Right atrium auricular region (tissue), 2 donors: ENCODE measurements around the gene RREB1. TPM values are rescaled to one million over a fixed set of nuclear protein-coding genes. Genes with fewer than 3 reads are reported as not detected.
A peak's percentile ranks its signal among the peaks of the same experiment; 100 is the strongest.

ENCODE experiments used
- DNase-seq: peaks from one replicate; pipeline ENCODE4 v3.0.0-alpha.2; 2019; ENCODE audit warnings: low spot score
- H3K27ac ChIP-seq, 2 donors: fragments of 200-600 bp; sonication (generic); 1 replicate in 1 of 2; 2 replicates in 1 of 2; pipeline ENCODE4 v1.5.1; 2016 to 2019
- H3K27me3 ChIP-seq, 2 donors: fragments of 200-600 bp; sonication (generic); one replicate each; pipeline versions ENCODE4 v1.5.1 to v1.6.0; 2017 to 2019
- H3K36me3 ChIP-seq: fragments of 200-600 bp; sonication (generic); one replicate; pipeline ENCODE4 v1.5.1; 2016
- H3K4me1 ChIP-seq, 2 donors: fragments of 200-600 bp; sonication (generic); one replicate each; pipeline versions ENCODE4 v1.5.1 to v1.6.0; 2017 to 2019
- H3K4me3 ChIP-seq, 2 donors: fragments of 200-600 bp; sonication (generic); 1 replicate in 1 of 2; 2 replicates in 1 of 2; pipeline ENCODE4 v1.5.1; 2017 to 2019; ENCODE audit warnings: mild to moderate bottlenecking in 1 of 2, moderate library complexity in 1 of 2
- H3K9me3 ChIP-seq, 2 donors: fragments of 200-600 bp; sonication (generic); one replicate each; pipeline ENCODE4 v1.5.1; 2019
- total RNA-seq, 2 donors: library from RNA; depleted of rRNA; stranded (reverse); fragments of >200 nt; gene quantifications; one replicate each; pipeline ENCODE4 v1.1.0, GENCODE V29; 2016
- TF ChIP-seq, protein P1 (sequence below), 2 donors: fragments of 200-600 bp; sonication (generic); IDR thresholded peaks; one replicate each; pipeline ENCODE4 v1.5.1; 2019; ENCODE audit warnings: antibody characterized with exemption in 2 of 2

The RREB1 gene
- total RNA-seq, 2 donors from 2014 or later: 25.5 to 30.3 TPM

DNA sequence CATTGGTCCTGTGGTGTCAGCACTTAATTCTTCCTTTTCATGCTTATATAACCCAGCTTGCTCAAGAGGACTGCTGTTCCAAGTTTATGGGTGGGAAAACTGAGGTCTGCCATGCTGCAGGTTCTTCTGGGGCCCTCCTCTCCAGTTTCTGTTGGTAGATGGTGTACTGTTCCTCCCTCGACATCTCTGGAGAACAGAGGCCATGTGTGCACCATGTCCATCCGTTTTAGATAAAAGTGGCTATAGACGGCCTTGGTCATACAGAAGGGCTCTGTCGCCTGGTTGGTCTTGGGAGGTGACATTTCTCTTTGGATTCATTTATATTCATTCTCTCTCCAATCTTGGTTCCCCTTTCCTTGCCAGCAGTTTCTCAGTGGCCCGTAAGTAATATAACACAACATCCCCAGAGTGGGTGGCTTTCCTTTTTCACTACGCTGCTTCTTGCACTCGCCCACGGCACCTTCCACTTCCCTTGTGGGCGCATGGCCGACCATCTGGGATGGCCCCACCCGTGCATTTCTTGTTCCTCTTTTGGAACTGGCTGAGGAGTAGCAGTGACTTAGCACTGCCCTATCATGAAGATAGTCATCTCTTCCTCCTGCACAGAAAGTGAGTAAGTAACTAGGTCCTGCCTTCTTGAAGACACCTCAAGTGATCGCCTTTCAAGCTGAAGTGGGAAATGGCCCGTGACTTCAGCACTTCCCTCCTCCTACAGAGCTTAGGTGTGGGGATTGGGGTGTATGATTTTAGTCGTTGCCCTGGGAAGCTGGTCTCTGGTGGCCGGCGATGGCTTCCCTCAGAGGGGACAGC lies 94.2 kb downstream of the RREB1 start:
- no peaks in the 10 kb centered on the region for H3K9me3 ChIP-seq
- no peaks in the 10 kb centered on the region for H3K27me3 ChIP-seq
- DNase-seq: no peak
- H3K27ac ChIP-seq: peak overlapping the region in 1 of 2 donors; percentile 29
- TF ChIP-seq, protein P1, sequence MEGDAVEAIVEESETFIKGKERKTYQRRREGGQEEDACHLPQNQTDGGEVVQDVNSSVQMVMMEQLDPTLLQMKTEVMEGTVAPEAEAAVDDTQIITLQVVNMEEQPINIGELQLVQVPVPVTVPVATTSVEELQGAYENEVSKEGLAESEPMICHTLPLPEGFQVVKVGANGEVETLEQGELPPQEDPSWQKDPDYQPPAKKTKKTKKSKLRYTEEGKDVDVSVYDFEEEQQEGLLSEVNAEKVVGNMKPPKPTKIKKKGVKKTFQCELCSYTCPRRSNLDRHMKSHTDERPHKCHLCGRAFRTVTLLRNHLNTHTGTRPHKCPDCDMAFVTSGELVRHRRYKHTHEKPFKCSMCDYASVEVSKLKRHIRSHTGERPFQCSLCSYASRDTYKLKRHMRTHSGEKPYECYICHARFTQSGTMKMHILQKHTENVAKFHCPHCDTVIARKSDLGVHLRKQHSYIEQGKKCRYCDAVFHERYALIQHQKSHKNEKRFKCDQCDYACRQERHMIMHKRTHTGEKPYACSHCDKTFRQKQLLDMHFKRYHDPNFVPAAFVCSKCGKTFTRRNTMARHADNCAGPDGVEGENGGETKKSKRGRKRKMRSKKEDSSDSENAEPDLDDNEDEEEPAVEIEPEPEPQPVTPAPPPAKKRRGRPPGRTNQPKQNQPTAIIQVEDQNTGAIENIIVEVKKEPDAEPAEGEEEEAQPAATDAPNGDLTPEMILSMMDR (IDR thresholded peaks at IDR 0.05): no peak
- peaks cover 32% of the 10 kb centered on the region for H3K36me3 ChIP-seq
- H3K4me3 ChIP-seq: no peak overlapping the region
- no peaks in the 10 kb centered on the region for H3K4me1 ChIP-seq

DNA sequence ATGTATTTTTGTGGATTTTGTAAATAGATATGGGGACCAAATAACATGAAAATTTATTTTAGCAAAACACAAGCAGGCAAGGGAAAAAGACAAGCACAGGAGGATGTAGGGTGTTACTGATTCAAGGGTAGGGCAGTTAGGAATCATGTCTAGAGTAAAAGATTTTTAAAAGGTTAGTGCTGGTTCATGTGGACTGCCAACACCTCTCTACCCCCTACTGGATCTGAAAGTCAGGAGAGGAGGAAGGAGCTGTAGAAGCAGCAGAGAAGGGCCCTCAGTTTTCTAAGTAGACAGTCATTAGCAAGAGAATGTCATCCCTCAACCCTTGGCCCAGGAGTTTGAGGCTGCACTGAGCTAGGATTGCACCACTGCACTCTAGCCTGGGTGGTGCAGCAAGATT lies 95.2 kb downstream of the RREB1 start:
- Histone ChIP-seq H3K36me3 (peaks cover 25% of the 10 kb centered on the region), H3K27ac (no peak overlapping the region), H3K4me1 (no peaks in the 10 kb centered on the region)

DNA sequence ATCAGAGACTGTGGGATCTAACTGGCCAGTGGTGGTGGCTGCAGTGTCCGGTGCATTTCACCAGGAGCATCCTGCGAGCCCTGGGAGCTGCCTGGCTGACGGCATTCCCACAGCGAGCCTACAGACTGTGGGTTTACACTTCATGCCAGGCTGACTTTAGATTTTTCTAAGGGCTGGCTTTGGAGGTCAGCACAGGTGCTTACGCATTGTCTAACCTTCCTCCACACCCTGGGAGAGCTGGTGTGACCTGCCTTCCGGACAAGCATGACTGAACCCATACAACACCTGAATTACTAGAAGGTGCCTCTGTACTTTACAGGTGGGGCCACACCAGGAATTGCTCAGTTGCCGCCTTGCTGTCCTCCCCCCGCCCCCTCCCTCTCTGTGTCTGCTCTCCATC lies 96.2 kb downstream of the RREB1 start:
- DNase-seq: no peak
- Histone ChIP-seq H3K9me3 (no peaks in the 10 kb centered on the region), H3K4me1 (no peaks in the 10 kb centered on the region), H3K36me3 (peaks cover 25% of the 10 kb centered on the region), H3K27me3 (no peaks in the 10 kb centered on the region), H3K27ac (no peak overlapping the region), H3K4me3 (no peak overlapping the region)
- TF ChIP-seq, protein P1 (IDR thresholded peaks at IDR 0.05): no peak

More for the DNA sequence above, 95.2 kb downstream of the RREB1 start:
- DNase-seq: no peak
- Histone ChIP-seq H3K4me3 (no peak overlapping the region), H3K27me3 (no peaks in the 10 kb centered on the region), H3K9me3 (no peaks in the 10 kb centered on the region)
- TF ChIP-seq, protein P1 (IDR thresholded peaks at IDR 0.05): no peak

DNA sequence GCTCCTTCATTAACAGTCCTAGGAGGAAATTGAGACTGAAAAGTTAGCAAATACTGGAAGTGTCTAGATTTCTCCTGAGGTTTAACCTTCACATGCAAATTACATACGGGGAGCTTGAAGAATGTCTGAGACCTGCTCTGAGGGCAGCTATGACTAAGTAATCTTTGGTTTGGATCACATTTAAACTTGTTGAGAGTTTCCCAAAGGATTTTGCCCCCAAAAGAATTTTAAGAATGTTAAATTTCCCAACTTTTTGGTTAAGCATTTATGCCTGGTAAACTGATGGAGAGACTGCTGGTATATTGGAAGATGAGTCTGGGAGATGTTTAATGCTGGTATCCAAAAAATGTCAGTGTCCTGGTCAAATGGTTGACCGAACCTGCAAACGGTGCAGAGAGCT lies 97.0 kb downstream of the RREB1 start:
- peaks cover 25% of the 10 kb centered on the region for H3K36me3 ChIP-seq
- no peak for DNase-seq
- TF ChIP-seq, protein P1 (IDR thresholded peaks at IDR 0.05): no peak
- H3K9me3 ChIP-seq: no peaks in the 10 kb centered on the region
- no peak overlapping the region for H3K4me3 ChIP-seq
- H3K27me3 ChIP-seq: no peaks in the 10 kb centered on the region
- H3K27ac ChIP-seq: no peak overlapping the region
- no peaks in the 10 kb centered on the region for H3K4me1 ChIP-seq

DNA sequence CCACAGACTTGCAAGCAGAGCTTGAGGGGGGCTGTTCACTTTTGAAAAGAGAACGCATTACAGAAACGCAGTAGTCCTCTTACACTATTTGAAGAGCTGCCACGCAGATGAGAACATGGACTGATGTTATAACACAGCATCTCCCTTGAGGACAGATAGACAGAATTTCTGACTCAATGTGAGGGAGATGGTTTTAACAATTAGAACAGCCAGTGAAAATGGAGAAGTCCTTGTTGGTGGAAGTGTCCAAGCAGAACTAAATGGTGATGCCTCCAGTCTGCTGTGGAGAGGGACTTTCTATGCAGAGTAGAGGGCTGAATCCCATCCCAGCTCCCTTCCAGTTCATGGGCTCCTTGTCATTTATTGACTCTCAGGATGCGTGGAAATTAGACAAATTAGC lies 100.0 kb downstream of the RREB1 start:
- Histone ChIP-seq H3K27me3 (no peaks in the 10 kb centered on the region), H3K36me3 (peaks cover 36% of the 10 kb centered on the region), H3K9me3 (no peaks in the 10 kb centered on the region), H3K4me1 (no peaks in the 10 kb centered on the region), H3K4me3 (no peak overlapping the region), H3K27ac (no peak overlapping the region)
- TF ChIP-seq, protein P1 (IDR thresholded peaks at IDR 0.05): no peak
- DNase-seq: no peak
